Adrenal gland (tissue), 12 donors: ENCODE data around the gene MOB4. TPM values are rescaled to one million over a fixed set of nuclear protein-coding genes. Genes with fewer than 3 reads are reported as not detected.
A peak's percentile ranks its signal among the peaks of the same experiment; 100 is the strongest.

Source experiments
- DNase-seq, 7 donors: peaks; one replicate each; pipeline ENCODE4 v3.0.0-alpha.2; 2019 to 2020
- H3K27ac ChIP-seq, 5 donors: fragments of 200-600 bp; sonication (generic) in 4 of 5; 1 replicate in 3 of 5; 2 replicates in 2 of 5; pipeline versions ENCODE4 v1.5.1 to v1.8.0; 2016 to 2020; ENCODE audit warnings: mild to moderate bottlenecking in 1 of 5
- H3K27me3 ChIP-seq: fragments of 200-600 bp; 2 replicates; pipeline ENCODE4 v1.8.0; 2021
- H3K36me3 ChIP-seq, 2 donors: fragments of 200-600 bp; replicated peaks in 1 of 2; 1 replicate in 1 of 2; 2 replicates in 1 of 2; pipeline versions ENCODE4 v1.5.1 to v1.8.0; 2018 to 2022
- H3K4me1 ChIP-seq, 2 donors: fragments of 200-600 bp; replicated peaks in 1 of 2; 1 replicate in 1 of 2; 2 replicates in 1 of 2; pipeline versions ENCODE4 v1.5.1 to v1.8.0; 2018 to 2021
- H3K4me3 ChIP-seq, 4 donors: fragments of 200-600 bp; sonication (generic) in 3 of 4; one replicate each; pipeline ENCODE4 v1.5.1; 2016 to 2018
- H3K9me3 ChIP-seq, 3 donors: fragments of 200-600 bp; sonication (generic) in 1 of 3; replicated peaks in 1 of 3; 1 replicate in 2 of 3; 2 replicates in 1 of 3; pipeline versions ENCODE4 v1.5.1 to v1.8.0; 2016 to 2021
- CTCF ChIP-seq, 6 experiments: fragments of 450-650 bp in 4 of 6; fragments of 200-600 bp in 2 of 6; sonication (generic) in 1 of 6; IDR thresholded peaks; 1 replicate in 5 of 6; 2 replicates in 1 of 6; pipeline versions ENCODE4 v1.5.1 to v1.8.0; 2016 to 2021; ENCODE audit warnings: antibody characterized with exemption in 6 of 6, mild to moderate bottlenecking in 2 of 6, moderate library complexity in 1 of 6
- POLR2A ChIP-seq, 2 donors: fragments of 450-650 bp; IDR thresholded peaks; one replicate each; pipeline ENCODE4 v1.6.1; 2017; ENCODE audit warnings: antibody characterized with exemption in 2 of 2, mild to moderate bottlenecking in 2 of 2, moderate library complexity in 1 of 2
- WGBS, 4 donors: extraction: QIAGEN DNeasy Blood & Tissue Kit in 2 of 4; methylation state at CpG; one replicate each; pipeline versions ENCODE4 v1.1.5 to v1.1.7; 2013 to 2017; 5-methylcytosine and 5-hydroxymethylcytosine counted together
- intact Hi-C, 2 donors: fragments of 100-400 bp; cut with DNase I; formaldehyde crosslinking; loops; one replicate each; pipeline versions ENCODE4 v1.14.1 to v1.15.0; 2022 to 2023
- polyA plus RNA-seq, 3 donors: library from polyadenylated mRNA; stranded (reverse); fragments of 200-250 nt in 2 of 3; fragments of 350-450 nt in 1 of 3; fragmentation: Illumina TruSeq in 1 of 3; extraction: RNeasy Lipid Tissue Mini Kit (QIAGEN cat#74804) in 1 of 3; gene quantifications; one replicate each; pipeline ENCODE4 v1.2.3, GENCODE V29; 2013 to 2014
- total RNA-seq, 9 donors: library from RNA; depleted of rRNA in 4 of 9; stranded (reverse); fragments of >200 nt in 4 of 9; fragments of 120-200 nt in 1 of 9; fragmentation: NEBNext Ultra II Directional in 1 of 9; extraction: Animal tissue kit (Norgen Biotek cat#: 25700) in 1 of 9; gene quantifications; one replicate each; pipeline versions ENCODE4 v1.1.0 to v1.2.4, GENCODE V29; 2013 to 2023
- donor health status: healthy with polysubstance abuse.
- donor health status: Bipolar disorder and iron deficiency.
- donor health status: DM: yes; HTN: yes; CAD: no.
- donor health status: DM: no; HTN: no; CAD: no.
- donor health status: DM: no; HTN: no; CAD: no.
- donor health status: DM: yes; HTN: yes; CAD: no.

The MOB4 gene
- total and polyA plus RNA-seq, 12 donors, result 18.2 to 592 (median 40.0) TPM

GRCh38 chr2:197555467-197555866 is 39.6 kb downstream of the MOB4 start:
- Histone ChIP-seq H3K27me3 (no peaks in the 10 kb centered on the region), H3K27ac (no peak overlapping the region), H3K4me3 (no peak overlapping the region), H3K36me3 (peaks cover 0 to 46% of the 10 kb centered on the region in 2 donors), H3K9me3 (no peaks in the 10 kb centered on the region), H3K4me1 (peaks cover 0 to 10% of the 10 kb centered on the region in 2 donors)
- no peak for DNase-seq
- no peak for TF ChIP-seq CTCF (IDR thresholded peaks at IDR 0.05)
- TF ChIP-seq POLR2A (IDR thresholded peaks at IDR 0.05), result no peak
- intact Hi-C loops, result no loop called here

GRCh38 chr2:197556456-197556855 is 40.6 kb downstream of the MOB4 start:
- WGBS, 4 donors, result 45 to 68% (median 60%) methylated on average over 1 of the region's 1 CpG
- peak in 1 of 7 donors; percentile 14 for DNase-seq
- H3K27me3 ChIP-seq, result no peaks in the 10 kb centered on the region
- H3K36me3 ChIP-seq, result peaks cover 0 to 36% of the 10 kb centered on the region in 2 donors
- no peak for TF ChIP-seq POLR2A (IDR thresholded peaks at IDR 0.05)
- no peak for TF ChIP-seq CTCF (IDR thresholded peaks at IDR 0.05)
- H3K4me3 ChIP-seq, result no peak overlapping the region
- intact Hi-C loops, result no loop called here
- H3K9me3 ChIP-seq, result no peaks in the 10 kb centered on the region
- peak overlapping the region in 2 of 5 donors; percentile 11 to 32 for H3K27ac ChIP-seq
- peaks cover 0 to 10% of the 10 kb centered on the region in 2 donors for H3K4me1 ChIP-seq

- intact Hi-C loops, result no loop called here
- Histone ChIP-seq H3K9me3 (peaks cover 0 to 1% (median 0%) of the 10 kb centered on the region in 3 donors), H3K36me3 (peaks cover 0 to 33% of the 10 kb centered on the region in 2 donors), H3K27me3 (no peaks in the 10 kb centered on the region), H3K4me3 (no peak overlapping the region), H3K4me1 (peaks cover 0 to 10% of the 10 kb centered on the region in 2 donors), H3K27ac (no peak overlapping the region)
- 86 to 94% (median 92%) methylated on average over 3 of the region's 3 CpGs for WGBS, 4 donors
- no peak for TF ChIP-seq CTCF (IDR thresholded peaks at IDR 0.05)
- TF ChIP-seq POLR2A (IDR thresholded peaks at IDR 0.05), result no peak
- DNase-seq, result no peak
Measured at GRCh38 chr2:197558393-197558792, 42.5 kb downstream of the MOB4 start.

GRCh38 chr2:197559681-197560080 is 43.8 kb downstream of the MOB4 start:
- 93 to 97% (median 97%) methylated on average over 5 of the region's 5 CpGs for WGBS, 4 donors

More at GRCh38 chr2:197559681-197560080, 43.8 kb downstream of the MOB4 start:
- no peak overlapping the region for H3K4me3 ChIP-seq
- peaks cover 0 to 20% of the 10 kb centered on the region in 2 donors for H3K36me3 ChIP-seq
- no peak for TF ChIP-seq POLR2A (IDR thresholded peaks at IDR 0.05)
- no peak for TF ChIP-seq CTCF (IDR thresholded peaks at IDR 0.05)
- intact Hi-C loops, result no loop called here
- no peak overlapping the region for H3K27ac ChIP-seq
- peaks cover 0 to 10% of the 10 kb centered on the region in 2 donors for H3K4me1 ChIP-seq
- H3K9me3 ChIP-seq, result peaks cover 0 to 6% (median 0%) of the 10 kb centered on the region in 3 donors
- no peaks in the 10 kb centered on the region for H3K27me3 ChIP-seq
- DNase-seq, result no peak
